ENCODE results near the gene ACACB.

The ACACB gene

GRCh38 chr12:109134186-109134917 lies 18.0 kb downstream of the ACACB start:
- H3K9me3 ChIP-seq: no peaks in the 10 kb centered on the region
- H3K27me3 ChIP-seq: no peaks in the 10 kb centered on the region
- H3K36me3 ChIP-seq: peaks cover 0 to 2% (median under 1%) of the 10 kb centered on the region in 3 donors
- no peak overlapping the region for H3K27ac ChIP-seq
- TF ChIP-seq CTCF (IDR thresholded peaks at IDR 0.05): peak in 1 of 2 experiments; percentile 11
- peaks cover 0 to 4% (median 0%) of the 10 kb centered on the region in 4 donors for H3K4me1 ChIP-seq
- H3K4me3 ChIP-seq: no peak overlapping the region
- intact Hi-C loops (cut with DNase I; ENCODE audit: low total_unique reads): no loop called here
- peak in 1 of 2 donors; percentile 73 for DNase-seq

- no peak for DNase-seq
- H3K27me3 ChIP-seq: no peaks in the 10 kb centered on the region
- H3K27ac ChIP-seq: no peak overlapping the region
- no peaks in the 10 kb centered on the region for H3K9me3 ChIP-seq
- H3K4me3 ChIP-seq: no peak overlapping the region
- peaks cover 0 to 4% (median 0%) of the 10 kb centered on the region in 4 donors for H3K4me1 ChIP-seq
- intact Hi-C loops (cut with DNase I; ENCODE audit: low total_unique reads): no loop called here
- no peak for TF ChIP-seq CTCF (IDR thresholded peaks at IDR 0.05)
- peaks cover 0 to 21% (median 7%) of the 10 kb centered on the region in 3 donors for H3K36me3 ChIP-seq
Observed at GRCh38 chr12:109137055-109137454, 20.7 kb downstream of the ACACB start.

DNA sequence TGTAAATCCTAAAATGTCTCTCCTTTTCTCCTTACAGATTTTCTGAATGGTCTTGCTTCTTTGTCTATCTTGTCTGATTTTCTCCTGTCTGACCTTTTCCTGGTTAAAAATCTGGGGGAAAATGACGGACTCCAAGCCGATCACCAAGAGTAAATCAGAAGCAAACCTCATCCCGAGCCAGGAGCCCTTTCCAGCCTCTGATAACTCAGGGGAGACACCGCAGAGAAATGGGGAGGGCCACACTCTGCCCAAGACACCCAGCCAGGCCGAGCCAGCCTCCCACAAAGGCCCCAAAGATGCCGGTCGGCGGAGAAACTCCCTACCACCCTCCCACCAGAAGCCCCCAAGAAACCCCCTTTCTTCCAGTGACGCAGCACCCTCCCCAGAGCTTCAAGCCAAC lies 23.0 kb downstream of the ACACB start:
- peaks cover 0 to 21% (median 10%) of the 10 kb centered on the region in 3 donors for H3K36me3 ChIP-seq
- no peak for TF ChIP-seq CTCF (IDR thresholded peaks at IDR 0.05)
- H3K4me1 ChIP-seq: no peaks in the 10 kb centered on the region
- H3K9me3 ChIP-seq: no peaks in the 10 kb centered on the region
- no peaks in the 10 kb centered on the region for H3K27me3 ChIP-seq
- H3K4me3 ChIP-seq: no peak overlapping the region
- H3K27ac ChIP-seq: no peak overlapping the region
- DNase-seq: peak in 1 of 2 donors; percentile 25
- intact Hi-C loops (cut with DNase I; ENCODE audit: low total_unique reads): no loop called here

GRCh38 chr12:109139791-109140190 lies 23.4 kb downstream of the ACACB start:
- H3K9me3 ChIP-seq: no peaks in the 10 kb centered on the region
- H3K27ac ChIP-seq: no peak overlapping the region
- H3K4me3 ChIP-seq: no peak overlapping the region
- H3K27me3 ChIP-seq: no peaks in the 10 kb centered on the region
- no peaks in the 10 kb centered on the region for H3K4me1 ChIP-seq
- peak in 1 of 2 donors; percentile 6 for DNase-seq
- TF ChIP-seq CTCF (IDR thresholded peaks at IDR 0.05): no peak
- H3K36me3 ChIP-seq: peaks cover 0 to 21% (median 10%) of the 10 kb centered on the region in 3 donors
- intact Hi-C loops (cut with DNase I; ENCODE audit: low total_unique reads): no loop called here

DNA sequence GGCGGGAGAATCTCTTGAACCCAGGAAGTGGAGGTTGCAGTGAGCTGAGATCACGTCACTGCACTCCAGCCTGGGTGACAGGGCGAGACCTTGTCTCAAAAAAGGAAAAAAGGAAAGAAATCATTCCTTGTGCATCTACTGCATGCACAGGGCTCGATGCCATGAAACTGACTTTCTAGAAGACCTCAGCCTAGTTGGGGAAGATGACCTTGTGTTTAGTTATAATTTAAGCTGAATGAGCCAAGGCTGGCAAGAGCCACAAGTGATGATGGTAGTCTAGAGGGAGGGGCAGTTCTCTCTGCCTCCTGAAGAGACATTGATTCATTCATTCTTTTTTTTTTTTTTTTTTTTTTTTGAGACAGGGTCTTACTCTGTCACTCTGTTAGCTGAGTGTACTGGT lies 24.2 kb downstream of the ACACB start:
- Histone ChIP-seq H3K4me1 (no peaks in the 10 kb centered on the region), H3K27me3 (no peaks in the 10 kb centered on the region), H3K36me3 (peaks cover 0 to 21% (median 10%) of the 10 kb centered on the region in 3 donors), H3K27ac (no peak overlapping the region), H3K4me3 (no peak overlapping the region), H3K9me3 (no peaks in the 10 kb centered on the region)
- intact Hi-C loops (cut with DNase I; ENCODE audit: low total_unique reads): no loop called here
- TF ChIP-seq CTCF (IDR thresholded peaks at IDR 0.05): no peak
- DNase-seq: no peak
